Stimulated activated naive CD8-positive, alpha-beta T cell treated with anti-CD3 and anti-CD28 coated beads, Interleukin-15, Interleukin-2, amounts not matched to agents 100 U/mL and 50 U/mL, for 24 hours (primary cell): ENCODE results near the gene RACK1.

Source experiments
- ATAC-seq: fragments of 150-1000 bp; cut with Tn5 transposase; one replicate; pipeline ENCODE4 v1.10.0; 2021
- DNase-seq: peaks from one replicate; pipeline ENCODE4 v3.0.0; 2021

Gene RACK1

DNA sequence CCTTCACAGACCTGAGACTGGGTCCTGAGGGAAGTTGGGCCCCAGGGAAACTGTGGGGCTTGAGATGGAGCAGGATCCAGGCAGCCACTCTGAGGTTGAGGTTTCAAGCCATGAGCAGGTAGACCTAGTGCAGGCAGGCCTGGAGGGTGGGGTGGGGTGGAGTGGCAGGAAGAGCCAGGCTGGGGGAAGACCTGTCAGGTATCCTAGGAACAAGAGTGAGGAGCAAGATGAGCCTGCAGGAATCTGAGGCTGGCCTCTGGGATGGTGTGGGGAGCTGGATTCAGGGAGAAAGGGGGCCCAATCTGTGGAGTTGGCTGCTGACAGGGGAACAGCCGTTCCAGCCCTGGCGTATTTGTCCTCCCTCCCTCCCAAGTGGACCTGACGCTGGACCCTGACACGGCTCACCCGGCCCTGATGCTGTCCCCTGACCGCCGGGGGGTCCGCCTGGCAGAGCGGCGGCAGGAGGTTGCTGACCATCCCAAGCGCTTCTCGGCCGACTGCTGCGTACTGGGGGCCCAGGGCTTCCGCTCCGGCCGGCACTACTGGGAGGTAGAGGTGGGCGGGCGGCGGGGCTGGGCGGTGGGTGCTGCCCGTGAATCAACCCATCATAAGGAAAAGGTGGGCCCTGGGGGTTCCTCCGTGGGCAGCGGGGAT, 9.8 kb downstream of the RACK1 start:
- DNase-seq (no peak), ATAC-seq (no peak)

DNA sequence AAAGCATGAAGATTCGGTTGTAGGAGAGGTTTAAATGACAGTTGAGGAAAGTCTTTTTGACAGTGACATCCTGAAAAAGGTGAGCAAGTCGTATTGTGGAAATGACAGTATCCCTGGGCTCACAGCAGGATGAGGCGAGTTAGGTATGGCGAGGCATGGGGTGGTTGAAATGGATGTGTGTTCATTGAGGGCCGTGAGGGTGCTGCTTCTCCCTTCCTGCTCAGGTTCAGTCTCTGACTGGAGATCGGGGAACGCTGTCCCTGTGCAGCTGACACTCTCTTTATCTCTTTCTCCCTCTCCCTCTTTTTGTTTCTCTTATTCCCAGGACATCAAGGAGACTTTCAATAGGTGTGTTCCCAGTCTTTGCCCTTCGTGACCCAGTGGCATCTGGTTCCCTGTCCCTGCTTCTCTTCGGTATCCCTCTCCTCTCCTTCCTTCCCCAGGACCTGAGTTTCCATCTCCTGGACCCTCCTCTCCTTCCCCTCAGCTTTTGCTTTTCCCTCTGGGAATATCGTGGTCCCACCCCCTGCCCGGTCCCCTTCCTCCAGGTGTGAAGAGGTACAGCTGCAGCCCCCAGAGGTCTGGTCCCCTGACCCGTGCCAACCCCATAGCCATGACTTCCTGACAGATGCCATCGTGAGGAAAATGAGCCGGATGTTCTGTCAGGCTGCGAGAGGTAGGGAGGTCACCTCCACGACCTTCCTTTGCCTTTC, 10.5 kb downstream of the RACK1 start:
- ATAC-seq (no peak), DNase-seq (no peak)

DNA sequence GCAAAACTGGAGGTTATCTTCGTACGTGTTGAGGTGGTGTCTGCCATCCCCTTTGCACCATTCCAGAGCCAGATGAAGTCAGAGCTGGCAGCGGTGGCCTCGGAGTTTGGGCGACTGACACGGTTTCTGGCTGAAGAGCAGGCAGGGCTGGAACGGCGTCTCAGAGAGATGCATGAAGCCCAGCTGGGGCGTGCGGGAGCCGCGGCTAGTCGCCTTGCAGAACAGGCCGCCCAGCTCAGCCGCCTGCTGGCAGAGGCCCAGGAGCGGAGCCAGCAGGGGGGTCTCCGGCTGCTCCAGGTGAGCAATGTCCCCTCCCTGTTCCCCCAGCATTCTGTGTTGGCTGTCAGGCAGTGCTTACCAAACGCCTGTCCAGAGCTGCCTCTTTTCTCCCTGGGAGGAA, 11.1 kb downstream of the RACK1 start:
- no peak for DNase-seq
- no peak for ATAC-seq

DNA sequence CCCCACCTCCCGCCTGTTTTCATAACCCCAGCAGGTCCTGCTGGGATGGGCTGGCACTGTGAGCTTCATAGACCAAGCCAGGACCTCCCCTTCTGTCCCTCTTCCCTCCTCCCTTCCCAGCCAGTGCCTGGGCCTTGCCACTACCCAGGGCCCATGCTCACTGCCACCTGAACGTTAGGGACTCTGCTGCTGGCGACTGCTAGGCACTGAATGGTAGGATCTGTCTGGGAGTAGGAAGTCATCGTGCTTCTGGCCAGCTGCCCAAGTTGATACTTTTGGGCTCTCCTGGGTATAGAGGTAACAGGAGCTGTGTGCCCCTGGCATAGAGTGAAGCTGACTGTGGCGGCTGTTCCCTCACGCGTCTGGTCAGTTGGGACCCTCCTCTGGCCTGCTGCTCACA, 12.3 kb downstream of the RACK1 start:
- ATAC-seq = no peak
- no peak for DNase-seq

DNA sequence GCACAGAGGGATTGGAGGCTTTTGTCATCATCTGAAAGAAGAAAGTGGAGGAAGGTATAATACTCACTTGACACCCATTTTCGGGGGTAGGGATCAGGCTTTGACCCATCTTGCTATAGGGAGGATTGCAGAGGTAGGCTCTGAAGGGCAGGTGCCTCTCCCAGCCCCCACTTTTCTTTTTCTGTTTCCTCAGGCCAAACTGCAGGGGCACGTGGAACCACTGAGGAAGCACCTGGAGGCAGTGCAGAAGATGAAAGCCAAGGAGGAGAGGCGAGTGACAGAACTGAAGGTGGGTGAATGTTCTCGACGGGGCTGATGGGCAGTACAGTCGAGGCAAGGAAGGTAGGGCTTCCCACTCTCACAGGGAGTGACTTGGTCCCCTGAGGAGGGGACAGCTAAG, 13.2 kb downstream of the RACK1 start:
- ATAC-seq (no peak), DNase-seq (no peak)

DNA sequence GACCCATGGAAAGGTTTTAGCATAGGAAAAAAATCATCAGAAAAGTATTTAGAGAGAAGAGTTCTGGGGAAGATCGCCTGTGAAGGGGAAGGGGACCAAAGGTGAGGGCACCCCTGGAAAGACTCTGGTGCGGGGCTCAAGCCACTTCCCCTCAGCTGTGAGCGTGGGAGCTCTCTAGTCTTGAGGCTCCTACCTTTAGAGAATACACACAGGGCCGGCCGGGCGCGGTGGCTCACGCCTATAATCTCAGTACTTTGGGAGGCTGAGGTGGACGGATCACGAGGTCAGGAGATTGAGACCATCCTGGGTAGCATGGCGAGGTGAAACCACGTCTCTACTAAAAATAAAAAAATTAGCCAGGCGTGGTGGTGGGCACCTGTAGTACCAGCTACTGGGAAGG, 13.7 kb downstream of the RACK1 start:
- no peak for DNase-seq
- no peak for ATAC-seq

DNA sequence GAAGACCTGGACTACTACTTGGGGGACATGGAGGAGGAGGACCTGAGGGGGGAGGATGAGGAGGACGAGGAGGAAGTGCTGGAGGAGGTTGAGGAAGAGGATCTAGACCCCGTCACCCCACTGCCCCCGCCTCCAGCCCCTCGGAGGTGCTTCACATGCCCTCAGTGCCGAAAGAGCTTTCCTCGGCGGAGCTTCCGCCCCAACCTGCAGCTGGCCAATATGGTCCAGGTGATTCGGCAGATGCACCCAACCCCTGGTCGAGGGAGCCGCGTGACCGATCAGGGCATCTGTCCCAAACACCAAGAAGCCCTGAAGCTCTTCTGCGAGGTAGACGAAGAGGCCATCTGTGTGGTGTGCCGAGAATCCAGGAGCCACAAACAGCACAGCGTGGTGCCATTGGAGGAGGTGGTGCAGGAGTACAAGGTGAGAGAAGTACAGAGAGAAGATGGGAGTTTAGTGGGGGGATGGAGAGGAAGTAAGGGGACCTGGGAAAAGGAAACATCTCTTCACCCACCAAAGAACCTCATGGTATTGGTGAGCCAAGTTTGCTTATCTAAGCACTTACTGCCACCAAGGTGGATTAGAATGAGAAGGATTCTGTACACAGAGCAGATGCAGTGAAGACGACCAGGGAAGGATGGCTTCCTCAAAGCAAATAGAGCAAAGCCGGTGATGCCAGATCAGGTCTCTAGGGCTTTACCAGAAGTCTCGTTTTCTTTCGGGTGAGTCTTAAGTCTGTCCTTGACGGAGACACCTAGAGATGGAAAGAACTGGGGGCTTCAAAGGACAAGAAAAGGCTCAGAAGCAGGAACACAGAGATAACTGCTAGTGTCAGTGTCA, 19.1 kb downstream of the RACK1 start:
- no peak for DNase-seq

DNA sequence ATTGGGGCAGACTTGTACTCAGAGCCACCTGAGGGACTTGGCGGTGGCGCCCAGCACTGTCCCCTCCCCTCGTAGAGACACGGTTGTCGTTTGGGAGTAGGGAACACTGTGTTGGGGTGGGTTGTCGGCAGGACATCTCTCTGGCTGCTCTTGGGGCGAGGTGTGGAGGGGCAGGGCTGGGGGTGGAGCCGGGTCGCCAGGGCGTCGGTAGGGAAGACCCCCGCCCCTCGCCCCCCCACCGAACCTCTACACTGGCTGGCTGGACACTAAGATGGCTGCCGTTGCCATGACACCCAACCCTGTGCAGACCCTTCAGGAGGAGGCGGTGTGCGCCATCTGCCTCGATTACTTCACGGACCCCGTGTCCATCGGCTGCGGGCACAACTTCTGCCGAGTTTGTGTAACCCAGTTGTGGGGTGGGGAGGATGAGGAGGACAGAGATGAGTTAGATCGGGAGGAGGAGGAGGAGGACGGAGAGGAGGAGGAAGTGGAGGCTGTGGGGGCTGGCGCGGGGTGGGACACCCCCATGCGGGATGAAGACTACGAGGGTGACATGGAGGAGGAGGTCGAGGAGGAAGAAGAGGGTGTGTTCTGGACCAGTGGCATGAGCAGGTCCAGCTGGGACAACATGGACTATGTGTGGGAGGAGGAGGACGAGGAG, 19.8 kb downstream of the RACK1 start:
- peak; percentile 67 for DNase-seq
- ATAC-seq = peak; percentile 0

More for the DNA sequence above, 19.1 kb downstream of the RACK1 start:
- ATAC-seq = no peak

DNA sequence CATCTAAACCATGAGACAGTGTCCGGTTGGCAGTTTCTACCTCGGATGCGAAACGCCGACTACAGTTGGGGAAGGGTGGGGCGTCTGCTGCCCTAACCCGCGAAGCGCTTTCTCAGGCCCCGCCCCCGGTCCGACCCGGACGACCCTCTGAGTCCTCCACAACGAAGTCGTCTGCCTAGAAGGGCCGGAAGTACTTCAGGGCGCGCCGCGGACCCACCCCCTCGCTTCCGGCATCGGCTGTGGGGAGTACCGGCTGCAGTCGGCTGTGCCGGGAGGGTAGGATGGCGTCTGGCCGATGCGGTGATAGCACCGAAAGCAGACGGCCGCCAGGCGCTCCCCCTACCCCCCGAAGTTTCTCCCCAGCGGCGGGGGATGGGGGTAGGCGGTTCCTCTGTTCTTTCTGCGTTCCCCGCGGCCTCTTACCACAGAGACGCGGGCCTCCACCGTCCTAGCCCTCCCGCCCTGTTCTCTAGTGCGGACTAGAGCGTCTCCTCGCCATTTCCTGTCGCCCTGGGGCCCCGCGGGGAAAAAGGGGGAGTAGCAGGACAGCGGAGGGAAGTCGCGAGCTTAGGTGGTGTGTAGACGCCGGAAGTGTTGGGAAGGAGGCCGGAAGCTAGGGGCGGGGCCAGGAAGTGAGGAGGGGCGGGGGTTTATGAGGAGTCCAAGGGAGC, 20.5 kb downstream of the RACK1 start, which contains the start of gene TRIM41:
Gene TRIM41, plus strand, starts transcription at position 224 of the 671 bp plus-strand sequence. CDS start 719 bp downstream, outside the sequence.
- DNase-seq (peak; percentile 99), ATAC-seq (peak; percentile 58)

DNA sequence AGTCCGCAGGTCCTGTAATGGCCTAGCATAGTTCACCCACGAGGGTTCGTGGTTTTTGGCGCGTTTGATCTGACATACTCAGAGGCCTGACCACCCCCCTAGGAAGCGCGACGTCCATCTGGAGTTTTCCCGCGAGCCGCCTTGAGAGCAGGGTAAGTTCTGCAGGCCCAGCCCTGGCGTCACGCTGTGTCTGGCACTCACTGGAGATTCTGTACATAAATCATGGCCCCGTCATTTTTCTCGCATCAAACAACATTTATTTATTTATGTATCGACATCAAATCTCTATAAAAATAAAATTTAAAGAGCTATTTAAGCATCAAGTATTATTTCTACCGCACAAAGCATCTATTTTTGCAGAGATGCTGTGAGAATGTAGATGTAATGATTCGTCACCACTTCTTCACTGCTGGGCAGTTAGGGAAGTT, 21.1 kb downstream of the RACK1 start:
- ATAC-seq (no peak), DNase-seq (no peak)

DNA sequence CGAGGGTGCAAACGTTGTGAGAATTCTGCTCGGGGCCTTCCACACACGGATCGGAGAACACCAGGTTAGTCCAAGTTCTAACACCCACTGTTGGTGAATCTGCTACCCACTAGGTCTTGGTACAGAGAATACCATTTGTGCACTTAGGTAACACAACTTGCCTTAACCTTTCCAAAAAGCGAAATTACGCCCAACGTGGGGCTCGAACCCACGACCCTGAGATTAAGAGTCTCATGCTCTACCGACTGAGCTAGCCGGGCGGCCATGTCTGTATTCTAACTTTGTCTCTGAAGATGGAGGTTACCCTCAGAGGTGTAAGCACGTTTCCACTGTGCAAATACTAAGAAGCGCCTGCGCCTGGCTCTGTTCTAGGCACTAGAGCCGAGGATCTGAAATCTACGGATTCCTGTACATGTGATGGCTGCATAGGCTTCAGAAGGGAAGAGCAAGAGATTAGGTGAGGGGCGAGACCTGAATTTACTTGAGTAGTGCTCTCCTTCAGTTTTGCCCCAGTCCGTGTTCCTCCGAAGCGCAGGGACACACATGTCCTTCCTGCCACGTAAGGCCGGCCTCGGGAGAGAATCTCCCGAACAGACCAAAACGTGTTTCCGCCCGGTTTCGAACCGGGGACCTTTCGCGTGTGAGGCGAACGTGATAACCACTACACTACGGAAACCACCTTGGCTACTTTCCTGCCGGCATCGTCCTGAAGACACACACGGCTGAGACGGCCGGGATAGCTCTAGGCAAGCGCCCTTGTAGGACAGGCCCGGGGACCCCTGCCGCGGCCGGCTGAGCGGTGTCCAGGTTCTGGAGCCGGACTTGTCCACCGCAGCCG, 21.7 kb downstream of the RACK1 start:
- peak; percentile 57 for ATAC-seq
- peak; percentile 97 for DNase-seq

DNA sequence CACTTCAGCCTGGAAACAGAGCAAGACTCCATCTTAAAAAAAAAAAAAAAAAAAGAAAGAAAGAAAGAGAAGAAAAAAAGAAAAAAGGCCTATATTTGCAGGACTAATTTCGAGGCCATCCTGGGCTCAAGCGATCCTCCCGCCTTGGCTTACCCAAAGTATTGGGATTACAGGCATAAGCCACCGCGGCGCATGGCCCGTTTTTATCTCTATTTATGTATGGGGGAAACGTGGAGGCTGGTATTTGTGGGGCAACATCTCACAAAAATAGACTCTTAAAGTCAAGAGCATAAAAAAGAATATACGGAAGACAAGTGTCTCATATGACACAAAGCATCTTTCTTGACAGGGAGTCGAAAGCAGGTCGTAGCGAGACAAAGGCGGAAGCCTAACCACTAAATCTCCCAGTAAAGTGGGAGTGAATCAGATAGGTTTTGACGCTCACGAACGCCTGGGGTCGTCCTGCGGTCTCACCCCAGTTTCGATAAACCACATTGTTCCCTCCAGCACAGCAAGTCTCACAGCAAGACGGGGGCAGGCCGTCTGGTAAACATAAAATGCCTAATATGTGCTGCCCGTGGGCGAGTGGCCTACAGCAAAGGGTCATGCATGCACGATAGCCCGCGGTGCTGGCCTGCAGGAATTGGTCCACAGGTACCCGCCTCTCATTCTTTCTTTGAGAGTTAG, 22.5 kb downstream of the RACK1 start:
- ATAC-seq = no peak

DNA sequence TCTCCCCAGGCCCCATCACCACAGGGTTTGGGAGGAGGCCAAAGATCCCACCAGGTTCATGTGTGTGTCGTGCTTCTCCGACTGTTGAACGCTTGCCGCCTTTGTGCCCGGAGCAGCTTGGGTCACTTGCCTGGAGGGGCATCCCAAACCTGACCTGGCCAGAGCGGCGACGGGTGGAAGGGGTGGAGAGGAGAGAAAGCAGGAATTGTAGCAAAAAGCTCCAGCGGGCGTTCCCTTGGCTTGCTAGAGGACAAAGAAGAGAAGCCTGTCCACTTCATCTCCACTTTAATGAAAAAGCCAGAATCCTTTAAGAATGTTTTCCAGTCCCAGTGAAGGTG, 23.6 kb downstream of the RACK1 start:
- ATAC-seq (no peak), DNase-seq (no peak)

More for the DNA sequence above, 22.5 kb downstream of the RACK1 start:
- DNase-seq = peak; percentile 66

DNA sequence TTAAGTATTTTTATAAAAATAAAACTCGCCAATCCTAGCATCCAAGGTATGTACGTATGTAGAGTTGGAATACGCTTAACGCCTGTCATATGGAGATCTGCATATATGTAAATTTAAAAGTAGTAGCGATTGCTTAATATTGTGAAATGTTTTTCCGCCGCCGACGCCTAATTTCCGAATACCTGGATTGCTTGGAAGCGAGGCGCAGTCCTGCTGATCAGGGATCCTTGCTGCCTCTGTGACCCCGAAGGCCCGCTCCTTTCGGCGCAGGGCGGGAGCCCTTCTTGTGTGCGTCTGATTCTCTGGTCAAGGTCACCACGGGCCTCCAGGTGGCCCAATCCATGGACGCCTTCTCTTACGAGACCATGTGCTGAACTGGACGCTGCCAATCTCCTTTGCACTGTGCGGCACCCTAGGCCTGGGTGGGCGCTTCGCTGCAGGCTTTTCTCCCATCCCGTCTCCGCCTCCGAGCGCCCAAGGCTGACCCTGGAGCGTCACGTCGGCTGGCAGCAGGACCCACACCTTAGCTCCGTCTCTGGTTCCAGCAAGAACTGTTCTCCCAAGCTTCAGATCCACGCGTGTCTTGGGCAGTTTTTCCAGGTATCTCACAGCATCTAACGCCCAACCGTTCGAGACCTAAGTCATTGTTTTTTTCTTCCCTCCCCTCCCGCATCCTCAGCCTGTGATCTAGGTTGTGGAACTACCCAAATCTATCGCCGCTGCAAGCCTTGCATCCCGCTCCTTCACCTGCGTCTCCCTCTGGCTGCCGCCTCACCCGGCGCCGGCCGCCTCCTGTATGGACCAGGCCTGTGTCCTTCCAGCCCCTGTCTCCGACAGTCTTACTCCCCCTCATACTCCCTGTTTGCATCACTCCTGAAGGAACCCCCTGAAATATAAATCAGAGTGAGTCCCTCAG, 24.2 kb downstream of the RACK1 start:
- DNase-seq (no peak), ATAC-seq (no peak)

DNA sequence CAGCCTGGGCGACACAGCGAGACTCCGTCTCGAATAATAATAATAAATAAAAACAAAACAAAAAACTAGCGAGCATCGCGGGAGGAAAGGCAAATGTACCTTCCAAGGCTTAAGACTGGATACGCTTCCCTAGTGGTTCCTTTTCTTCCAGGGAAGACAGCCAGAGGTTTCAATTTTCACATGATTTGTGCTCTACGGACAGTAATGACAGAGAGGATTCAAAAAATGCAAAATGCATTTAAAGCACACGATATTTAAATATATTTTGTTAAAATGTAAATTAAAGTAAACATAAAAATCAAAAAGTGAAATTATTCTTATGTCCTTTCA, 24.9 kb downstream of the RACK1 start:
- no peak for DNase-seq
- ATAC-seq = no peak

DNA sequence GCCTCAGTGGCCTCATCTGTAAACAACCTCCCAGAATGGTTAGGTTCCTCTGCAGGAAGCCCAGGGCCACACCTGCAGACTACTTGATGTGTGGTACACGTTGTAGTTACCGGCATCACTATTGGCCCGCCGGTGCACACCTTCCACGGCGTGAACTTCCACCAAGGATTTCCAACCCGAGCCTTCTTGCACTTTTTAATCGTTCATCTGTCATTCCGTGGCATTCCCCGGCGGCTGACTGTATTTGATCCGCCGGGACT, 26.0 kb downstream of the RACK1 start:
- DNase-seq = peak; percentile 44
- ATAC-seq = no peak

DNA sequence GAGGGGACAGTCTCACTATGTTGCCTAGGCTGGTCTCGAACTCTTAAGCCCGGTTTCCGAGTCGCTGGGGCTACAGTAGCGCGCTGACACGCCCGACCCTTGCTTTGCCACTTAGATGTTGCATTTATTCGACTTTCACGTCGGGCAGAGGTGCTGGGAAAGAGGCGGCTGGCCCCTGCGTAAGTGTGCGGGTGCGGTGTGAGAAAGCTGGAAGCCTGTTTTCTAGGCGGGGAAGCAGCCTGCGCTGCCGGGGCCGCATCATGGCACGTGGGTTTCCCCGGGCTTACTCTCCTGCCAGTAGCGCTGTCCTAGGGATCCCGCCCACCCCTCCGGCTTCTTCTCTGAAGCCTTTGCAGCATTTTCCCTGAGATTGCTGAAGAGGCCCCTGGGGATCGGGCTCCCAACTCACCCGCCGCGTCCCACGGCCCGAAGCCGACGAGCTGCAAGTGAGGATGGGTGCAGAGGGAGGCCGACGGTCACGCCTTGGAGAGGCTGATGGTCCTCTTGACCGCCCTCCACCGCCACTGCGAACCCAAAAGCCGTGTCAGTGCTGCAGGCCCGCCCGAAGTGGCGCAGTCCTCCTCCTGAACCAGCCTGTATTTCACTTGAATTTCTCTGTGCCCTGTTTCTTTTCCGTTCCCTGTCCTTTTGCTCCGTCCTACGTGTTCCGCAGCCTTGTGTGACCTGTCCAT, 26.4 kb downstream of the RACK1 start:
- peak; percentile 78 for DNase-seq
- ATAC-seq = no peak

DNA sequence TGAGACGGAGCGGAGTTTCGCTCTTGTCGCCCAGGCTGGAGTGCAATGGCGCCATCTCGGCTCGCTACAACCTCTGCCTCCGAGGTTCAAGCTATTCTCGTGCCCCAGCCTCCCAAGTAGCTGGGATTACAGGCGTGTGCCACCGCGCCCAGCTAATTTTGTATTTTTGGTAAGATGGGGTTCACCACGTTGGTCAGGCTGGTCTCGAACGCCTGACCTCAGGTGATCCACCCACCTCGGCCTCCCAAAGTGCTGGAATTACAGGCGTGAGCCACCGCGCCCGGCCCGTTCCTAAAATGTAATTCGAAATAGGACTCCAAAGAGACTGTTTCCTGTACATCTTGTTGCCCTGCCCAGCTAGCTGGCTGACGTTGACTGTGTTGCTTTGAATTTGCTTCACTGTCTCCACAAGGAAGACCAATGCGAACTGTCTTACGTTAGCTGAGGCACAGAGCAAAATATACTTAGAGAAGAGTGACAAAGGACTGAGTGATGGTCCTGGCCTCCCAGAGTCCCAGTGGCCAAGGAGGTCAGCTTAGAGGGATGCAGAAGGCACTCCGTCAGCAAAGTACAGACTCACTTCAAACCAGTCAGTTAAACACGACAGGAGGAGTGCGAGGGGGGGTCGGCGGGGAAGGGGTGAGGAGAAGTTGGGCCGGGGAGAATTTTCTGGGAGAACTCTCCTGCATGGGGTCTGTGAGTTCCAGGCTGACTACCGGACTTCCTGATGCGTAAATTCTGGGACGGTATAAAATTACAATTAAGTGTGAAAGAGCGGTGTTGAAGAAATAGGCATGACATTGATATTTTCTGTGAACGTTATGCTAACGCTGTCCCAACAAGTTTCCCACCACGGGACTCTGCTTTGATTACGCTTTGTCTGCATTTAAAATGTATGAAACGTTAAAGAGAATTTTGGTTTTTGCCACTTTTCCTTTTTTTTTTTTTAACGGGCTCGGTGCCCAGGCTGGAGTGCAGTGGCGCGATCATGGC, 27.4 kb downstream of the RACK1 start:
- ATAC-seq = no peak
- DNase-seq = no peak
